Caco-2 (cell line): ENCODE results near the gene DDX46. TPM values are rescaled to one million over a fixed set of nuclear protein-coding genes. Genes with fewer than 3 reads are reported as not detected.

Source experiments
- BruUV-seq: library from RNA; stranded (reverse); fragments of 400-500 nt; replicated peaks from 2 replicates; lab custom pipeline; 2021; lab: Mats Ljungman, UMichigan
- CTCF ChIA-PET: fragments of 300-600 bp; sonication (Branson Sonifier 250); formaldehyde crosslinking; loops from one replicate; lab custom pipeline; 2022; ENCODE audit warnings: antibody characterized with exemption; lab: Charles Lee
- POLR2A ChIA-PET: fragments of 300-600 bp; sonication (Branson Sonifier 250); formaldehyde crosslinking; loops from one replicate; lab custom pipeline; 2022; ENCODE audit warnings: antibody characterized with exemption; lab: Charles Lee
- DNase-seq, 2 experiments: peaks; one replicate each; pipeline versions ENCODE4 v3.0.0 to v3.0.0-alpha.2; 2020 to 2022
- H3K27me3 ChIP-seq: replicated peaks from 2 replicates; pipeline ENCODE4 v1.6.0; 2011; ENCODE audit warnings: low read length; ENCODE audit not compliant: control insufficient read depth, insufficient read depth
- H3K36me3 ChIP-seq: 2 replicates; pipeline ENCODE4 v1.5.1; 2011; ENCODE audit warnings: low read length; ENCODE audit not compliant: control insufficient read depth, insufficient read depth
- H3K4me1 ChIP-seq: fragments of 250-450 bp; sonication (Bioruptor Pico); 2 replicates; pipeline ENCODE4 v1.5.1; 2020; ENCODE audit warnings: mild to moderate bottlenecking
- H3K4me3 ChIP-seq: 2 replicates; pipeline ENCODE4 v1.5.1; 2011; ENCODE audit warnings: low read depth, mild to moderate bottlenecking, control low read depth, low read length
- H3K9me3 ChIP-seq: fragments of 250-450 bp; sonication (Bioruptor Pico); 2 replicates; pipeline ENCODE4 v1.5.1; 2020; ENCODE audit warnings: mild to moderate bottlenecking, moderate library complexity
- H3K27ac Mint-ChIP-seq: one replicate; pipeline ENCODE4 v1.8.0; 2022; ENCODE audit warnings: mixed read lengths; ENCODE audit not compliant: unreplicated experiment
- H3K27me3 Mint-ChIP-seq: one replicate; pipeline ENCODE4 v1.8.0; 2022; ENCODE audit warnings: mixed read lengths; ENCODE audit not compliant: insufficient read depth, unreplicated experiment
- H3K36me3 Mint-ChIP-seq: one replicate; pipeline ENCODE4 v1.8.0; 2022; ENCODE audit warnings: mild to moderate bottlenecking, mixed read lengths; ENCODE audit not compliant: insufficient read depth, unreplicated experiment
- H3K4me1 Mint-ChIP-seq: one replicate; pipeline ENCODE4 v1.8.0; 2022; ENCODE audit warnings: low read depth, mixed read lengths; ENCODE audit not compliant: unreplicated experiment
- H3K4me3 Mint-ChIP-seq: one replicate; pipeline ENCODE4 v1.8.0; 2022; ENCODE audit warnings: mild to moderate bottlenecking, moderate library complexity, mixed read lengths; ENCODE audit not compliant: unreplicated experiment
- H3K9me3 Mint-ChIP-seq: one replicate; pipeline ENCODE4 v1.8.0; 2022; ENCODE audit warnings: mixed read lengths; ENCODE audit not compliant: unreplicated experiment
- CTCF ChIP-seq, 2 experiments: fragments of 200-600 bp in 1 of 2; IDR thresholded peaks; 1 replicate in 1 of 2; 2 replicates in 1 of 2; pipeline versions ENCODE4 v1.5.1 to v1.8.0; 2011 to 2022; ENCODE audit warnings: antibody characterized with exemption in 1 of 2, control low read depth in 1 of 2, inconsistent platforms in 1 of 2, low read depth in 1 of 2, low read length in 1 of 2, mild to moderate bottlenecking in 1 of 2, moderate library complexity in 1 of 2; ENCODE audit not compliant: insufficient read depth in 1 of 2, severe bottlenecking in 1 of 2, unreplicated experiment in 1 of 2
- intact Hi-C: fragments of 100-400 bp; cut with micrococcal nuclease; formaldehyde crosslinking; loops from one replicate; pipeline ENCODE4 v1.10.0; 2022; ENCODE audit not compliant: unreplicated experiment
- total RNA-seq: library from RNA; stranded (reverse); gene quantifications from 2 replicates; pipeline ENCODE4 v1.2.3, GENCODE V29; 2022

DDX46 gene
- total RNA-seq, 1 experiment from 2014 or later = 96.1 TPM

- peaks cover 90% of the 10 kb centered on the region for H3K36me3 Mint-ChIP-seq
- no peaks in the 10 kb centered on the region for H3K9me3 Mint-ChIP-seq
- no peak overlapping the region for H3K27ac Mint-ChIP-seq
- intact Hi-C loops = no loop called here
- no peak overlapping the region for H3K4me3 Mint-ChIP-seq
- no peak for TF ChIP-seq CTCF (IDR thresholded peaks at IDR 0.05; ENCODE audit: insufficient read depth in 1 of 2, low read depth in 1 of 2, low read length in 1 of 2, severe bottlenecking in 1 of 2, unreplicated experiment in 1 of 2)
- H3K4me3 ChIP-seq = no peak overlapping the region
- peaks cover 3% of the 10 kb centered on the region for H3K36me3 ChIP-seq
- H3K9me3 ChIP-seq = no peaks in the 10 kb centered on the region; the same call in 1 of the 2 replicates
- ChIA-PET POLR2A (interaction anchor here (0.7 to 1.0 kb wide), 2 partner anchors 11 to 82 kb away, joined by 5 to 7 read pairs; partner anchors contain the start of gene DDX46), CTCF (interaction anchor here (0.6 to 0.7 kb wide), 3 partner anchors 10 to 65 kb away, joined by 3 to 8 read pairs (median 6); partner anchors contain the start of gene DDX46)
- H3K4me1 Mint-ChIP-seq = no peaks in the 10 kb centered on the region
- H3K4me1 ChIP-seq = no peaks in the 10 kb centered on the region
- no peaks in the 10 kb centered on the region for H3K27me3 Mint-ChIP-seq
- BruUV-seq = no TSS peak
- peak; percentile 37 to 46 for DNase-seq
- H3K27me3 ChIP-seq = no peaks in the 10 kb centered on the region
Observed at GRCh38 chr5:134769206-134769605, 10.6 kb downstream of the DDX46 start.

- H3K9me3 Mint-ChIP-seq = no peaks in the 10 kb centered on the region
- no peak for DNase-seq
- no peak overlapping the region for H3K4me3 ChIP-seq
- no peak overlapping the region for H3K27ac Mint-ChIP-seq
- TF ChIP-seq CTCF (IDR thresholded peaks at IDR 0.05; ENCODE audit: insufficient read depth in 1 of 2, low read depth in 1 of 2, low read length in 1 of 2, severe bottlenecking in 1 of 2, unreplicated experiment in 1 of 2) = no peak
- H3K36me3 Mint-ChIP-seq = peaks cover 92% of the 10 kb centered on the region
- peaks cover 6% of the 10 kb centered on the region; the same call in 1 of the 2 replicates for H3K4me1 ChIP-seq
- ChIA-PET POLR2A (no interaction called here), CTCF (no interaction called here)
- peaks cover 6% of the 10 kb centered on the region for H3K4me1 Mint-ChIP-seq
- intact Hi-C loops = no loop called here
- BruUV-seq = no TSS peak
- no peaks in the 10 kb centered on the region; the same call in 1 of the 2 replicates for H3K9me3 ChIP-seq
- H3K36me3 ChIP-seq = peaks cover 2% of the 10 kb centered on the region
- H3K4me3 Mint-ChIP-seq = no peak overlapping the region
- H3K27me3 ChIP-seq = no peaks in the 10 kb centered on the region
- H3K27me3 Mint-ChIP-seq = no peaks in the 10 kb centered on the region
Observed at GRCh38 chr5:134772461-134773125, 14.0 kb downstream of the DDX46 start.

- no peaks in the 10 kb centered on the region for H3K27me3 ChIP-seq
- intact Hi-C loops = no loop called here
- H3K27ac Mint-ChIP-seq = no peak overlapping the region
- H3K4me1 ChIP-seq = peaks cover 6% of the 10 kb centered on the region; the same call in 1 of the 2 replicates
- BruUV-seq = no TSS peak
- no peak overlapping the region for H3K4me3 Mint-ChIP-seq
- POLR2A ChIA-PET = no interaction called here
- H3K36me3 ChIP-seq = no peaks in the 10 kb centered on the region; the same call in 1 of the 2 replicates
- H3K4me3 ChIP-seq = no peak overlapping the region
- no peak for DNase-seq
- CTCF ChIA-PET = interaction anchor here (0.7 kb wide), 1 partner anchor 738 kb away, joined by 5 read pairs; no protein-coding TSS in a partner anchor
- H3K4me1 Mint-ChIP-seq = peaks cover 6% of the 10 kb centered on the region
- TF ChIP-seq CTCF (IDR thresholded peaks at IDR 0.05; ENCODE audit: insufficient read depth in 1 of 2, low read depth in 1 of 2, low read length in 1 of 2, severe bottlenecking in 1 of 2, unreplicated experiment in 1 of 2) = no peak
- no peaks in the 10 kb centered on the region for H3K27me3 Mint-ChIP-seq
- peaks cover 94% of the 10 kb centered on the region for H3K36me3 Mint-ChIP-seq
- no peaks in the 10 kb centered on the region for H3K9me3 Mint-ChIP-seq
- H3K9me3 ChIP-seq = no peaks in the 10 kb centered on the region
Observed at GRCh38 chr5:134777366-134777765, 18.8 kb downstream of the DDX46 start.
